D341Med (cell line): ENCODE data around the gene DPEP2NB.
A peak's percentile ranks its signal among the peaks of the same experiment; 100 is the strongest.
"Not testable (repeated sequence)": the region's sequence is repeated elsewhere in the genome, so short reads cannot be mapped to it uniquely, and the experiment has no call there.

Experiments used
- DNase-seq: peaks from one replicate; pipeline ENCODE4 v3.0.0; 2012; ENCODE audit warnings: low spot score

Gene DPEP2NB, protein sequence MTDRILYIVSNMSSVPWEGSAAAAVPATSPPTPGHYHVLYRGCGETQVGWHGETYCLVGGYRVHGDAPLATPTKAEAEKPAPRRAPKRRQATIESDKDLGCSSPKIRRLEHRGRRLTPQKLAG

DNA sequence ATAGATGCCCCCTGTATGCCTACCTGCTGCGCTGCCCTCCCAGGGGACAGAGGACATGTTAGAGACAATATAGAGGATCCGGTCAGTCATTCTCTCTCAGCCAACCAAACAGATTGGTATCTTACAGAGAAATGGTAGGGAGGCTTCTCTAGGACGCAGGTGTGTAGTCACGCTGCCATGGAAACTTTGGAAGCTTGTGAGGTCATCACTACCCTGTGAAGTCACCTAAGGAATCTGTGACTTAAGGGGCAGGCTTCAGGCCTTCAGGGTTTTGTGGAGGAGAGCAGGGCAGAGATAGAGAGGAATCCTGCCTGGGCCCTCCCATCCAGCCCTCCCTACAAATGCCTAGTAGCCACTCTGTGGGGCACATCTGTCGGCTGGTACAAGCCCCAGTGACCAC is at the start of gene DPEP2NB:
DPEP2NB (minus strand) TSS at position 231 of the 400 bp plus-strand sequence; CDS start at position 90, 141 bp downstream.
- peak; percentile 3 for DNase-seq

DNA sequence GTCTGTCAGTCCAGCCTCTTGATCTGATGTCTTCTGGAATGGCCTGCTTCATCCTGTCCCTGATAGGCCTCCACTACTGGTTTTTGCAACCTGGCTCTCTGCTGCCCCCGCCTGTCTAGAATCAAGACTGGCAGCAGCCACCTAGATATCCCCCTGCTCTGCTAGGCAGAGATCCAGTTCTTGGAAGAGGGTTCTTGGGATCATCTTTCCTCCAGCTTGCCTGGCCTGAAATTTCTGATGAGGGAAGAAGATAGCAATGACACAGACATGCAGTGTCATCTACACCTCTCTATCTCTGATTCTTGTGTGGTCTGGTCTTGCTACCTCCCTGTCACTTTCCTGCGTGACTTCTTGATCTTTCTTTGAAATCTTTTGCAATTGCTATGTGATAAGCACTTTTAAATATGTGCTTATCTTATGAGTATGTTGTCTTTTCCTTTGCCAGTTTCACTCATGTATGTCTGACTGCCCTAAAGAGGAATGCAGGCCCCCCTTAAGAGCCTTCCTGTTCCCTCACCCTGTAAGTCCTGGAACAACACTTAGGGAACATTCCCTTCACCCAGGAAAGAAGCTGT is 49.2 kb upstream of the DPEP2NB start:
- DNase-seq = peak; percentile 82

DNA sequence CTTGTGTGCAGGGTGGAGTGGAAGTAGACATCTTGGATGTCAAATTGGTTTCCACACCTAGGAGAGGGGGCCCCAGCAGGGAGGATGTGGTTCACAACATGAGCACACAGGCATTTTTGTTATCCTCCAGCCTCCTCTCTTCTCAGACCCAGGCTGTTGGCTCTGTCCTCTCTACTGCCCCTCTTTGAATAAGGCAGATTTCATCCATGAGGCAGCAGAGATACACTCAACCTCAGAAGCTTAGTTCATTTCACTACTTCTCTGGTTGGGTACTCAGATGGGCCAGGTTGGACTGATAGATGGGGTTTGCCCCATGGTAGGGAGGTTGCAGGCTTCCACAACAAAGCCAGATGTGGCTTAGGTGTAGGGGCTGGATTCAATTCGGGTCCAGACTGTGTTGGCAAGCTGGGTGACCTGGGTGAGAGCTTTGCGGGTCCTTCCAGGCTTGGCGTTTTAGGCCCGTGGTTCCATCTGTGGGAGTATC is 47.2 kb upstream of the DPEP2NB start:
- DNase-seq = no peak

DNA sequence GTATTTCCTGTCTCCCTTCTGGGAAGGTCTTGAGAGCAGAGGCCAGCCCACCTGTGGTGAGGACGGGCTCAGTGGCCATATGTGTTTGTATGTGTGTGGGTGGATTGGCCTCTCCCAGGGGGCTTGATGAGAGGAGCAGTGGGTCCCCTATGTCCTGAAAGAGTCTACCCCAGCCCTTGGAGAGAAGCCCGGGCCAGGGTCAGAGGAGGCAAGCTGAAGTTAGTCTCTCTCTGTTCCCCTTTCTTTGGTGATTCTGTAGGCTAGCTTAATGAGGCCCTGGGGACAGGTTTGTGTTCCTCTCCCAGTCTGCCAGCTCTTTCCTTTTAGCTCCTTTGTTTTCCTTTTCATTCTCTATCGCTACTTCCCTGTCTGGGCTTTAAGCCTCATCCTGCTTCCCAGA is 45.7 kb upstream of the DPEP2NB start:
- DNase-seq = no peak

DNA sequence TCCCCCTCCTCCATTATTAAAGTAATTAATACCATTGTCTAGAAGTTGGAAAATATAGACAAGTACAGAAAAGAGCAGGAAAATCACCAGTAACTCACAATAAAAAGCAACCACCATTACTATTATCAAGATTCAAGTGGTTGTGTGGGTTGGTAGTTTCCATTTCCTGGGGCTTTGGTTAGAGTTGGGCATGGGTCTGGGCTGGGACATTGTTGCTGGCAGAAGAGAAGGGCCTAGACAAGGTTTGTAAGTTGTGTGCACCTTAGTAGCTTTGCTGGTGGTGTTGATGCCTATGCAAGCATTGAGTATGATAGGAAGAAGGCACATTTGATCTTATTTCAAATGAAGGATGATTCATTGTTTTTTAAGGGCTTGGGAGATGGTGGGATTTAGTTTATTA is 44.1 kb upstream of the DPEP2NB start:
- no peak for DNase-seq

DNA sequence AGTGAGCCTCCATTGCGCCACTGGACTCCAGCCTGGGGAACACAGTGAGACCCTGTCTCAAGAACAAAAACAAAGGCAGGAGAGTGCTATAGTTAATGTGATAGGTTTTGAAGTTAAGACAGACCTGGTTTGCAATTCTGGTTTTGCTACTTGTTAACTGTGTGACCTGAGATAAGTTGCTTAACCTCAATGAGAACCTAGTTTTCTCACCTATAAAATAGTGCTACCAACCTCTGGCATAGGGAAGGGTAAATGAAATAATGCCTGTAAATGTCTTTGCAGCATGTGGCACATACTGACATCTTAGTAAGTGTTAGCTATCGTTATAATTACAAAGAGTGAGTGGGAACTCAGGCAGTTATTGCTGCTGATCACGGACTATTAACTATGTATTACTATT is 39.7 kb upstream of the DPEP2NB start:
- no peak for DNase-seq

DNA sequence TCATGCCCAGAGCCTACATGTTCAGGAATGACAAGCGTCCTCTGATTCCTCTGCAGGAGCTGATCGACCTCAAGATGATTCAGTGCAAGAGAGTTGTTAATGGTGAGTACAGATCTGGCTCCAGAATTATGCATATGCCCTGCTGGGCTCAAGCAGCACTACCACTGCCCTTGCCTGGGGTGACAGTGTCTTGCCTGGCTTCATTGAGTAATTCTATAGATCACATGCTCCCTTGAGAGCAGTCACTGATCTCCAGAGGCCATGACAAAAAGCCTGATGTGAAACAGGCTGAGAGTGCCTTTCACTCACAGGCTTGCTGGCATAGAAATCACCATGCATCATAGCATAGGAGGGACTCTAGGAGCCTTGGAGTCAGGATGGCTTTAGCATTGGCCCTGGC is 33.7 kb upstream of the DPEP2NB start:
- no peak for DNase-seq

DNA sequence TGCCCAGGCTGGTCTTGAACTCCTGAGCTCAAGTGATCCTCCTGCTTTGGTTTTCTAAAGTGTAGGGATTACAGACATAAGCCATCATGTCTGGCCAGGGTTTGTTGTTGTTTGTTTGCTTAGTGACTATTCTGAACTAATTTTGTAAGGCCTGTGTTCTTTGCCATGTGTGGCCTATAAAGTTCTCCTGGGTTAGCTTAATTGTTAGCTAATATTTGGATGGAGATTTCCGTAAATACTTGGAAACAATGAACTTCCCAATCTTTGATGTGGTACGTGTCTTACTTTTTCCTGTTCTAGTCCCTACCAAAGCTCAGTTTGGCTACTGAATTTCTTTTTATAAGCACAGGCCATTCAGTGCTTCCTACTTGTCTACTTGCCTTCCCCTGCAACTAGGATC is 32.3 kb upstream of the DPEP2NB start:
- no peak for DNase-seq

DNA sequence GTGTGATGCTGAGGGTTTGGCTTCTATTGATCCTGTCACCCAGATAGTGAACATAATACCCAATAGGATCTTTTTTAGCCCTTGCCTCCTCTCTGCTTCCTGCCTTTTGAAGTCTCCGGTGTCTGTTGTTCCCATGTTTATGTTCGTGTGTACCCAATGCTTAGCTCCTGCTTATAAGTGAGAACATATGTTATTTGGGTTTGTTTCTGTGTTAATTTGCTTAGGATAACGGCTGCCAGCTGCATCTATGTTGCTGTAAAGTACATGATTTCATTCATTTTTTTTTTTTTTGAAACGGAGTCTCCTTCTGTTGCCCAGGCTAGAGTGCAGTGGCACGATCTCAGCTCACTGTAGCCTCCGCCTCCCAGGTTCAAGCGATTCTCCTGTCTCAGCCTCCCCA is 30.4 kb upstream of the DPEP2NB start:
- no peak for DNase-seq

DNA sequence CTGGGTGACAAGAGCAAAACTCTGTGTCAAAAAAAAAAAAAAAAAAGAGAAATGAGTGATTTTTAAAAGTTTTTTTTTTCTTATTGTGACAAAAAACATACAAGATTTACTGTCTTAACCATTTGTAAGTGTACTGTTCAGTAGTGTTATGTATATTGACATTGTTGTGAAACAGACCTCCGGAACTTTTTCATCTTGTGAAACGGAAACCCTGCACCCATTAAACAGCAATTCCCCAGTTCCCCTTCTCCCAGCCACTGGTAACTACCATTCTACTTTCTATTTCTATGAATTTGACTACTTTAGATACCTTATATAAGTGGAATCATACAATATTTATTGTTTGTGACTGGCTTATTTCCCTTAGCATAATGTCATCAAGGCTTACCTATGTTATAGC is 26.1 kb upstream of the DPEP2NB start:
- DNase-seq = no peak

DNA sequence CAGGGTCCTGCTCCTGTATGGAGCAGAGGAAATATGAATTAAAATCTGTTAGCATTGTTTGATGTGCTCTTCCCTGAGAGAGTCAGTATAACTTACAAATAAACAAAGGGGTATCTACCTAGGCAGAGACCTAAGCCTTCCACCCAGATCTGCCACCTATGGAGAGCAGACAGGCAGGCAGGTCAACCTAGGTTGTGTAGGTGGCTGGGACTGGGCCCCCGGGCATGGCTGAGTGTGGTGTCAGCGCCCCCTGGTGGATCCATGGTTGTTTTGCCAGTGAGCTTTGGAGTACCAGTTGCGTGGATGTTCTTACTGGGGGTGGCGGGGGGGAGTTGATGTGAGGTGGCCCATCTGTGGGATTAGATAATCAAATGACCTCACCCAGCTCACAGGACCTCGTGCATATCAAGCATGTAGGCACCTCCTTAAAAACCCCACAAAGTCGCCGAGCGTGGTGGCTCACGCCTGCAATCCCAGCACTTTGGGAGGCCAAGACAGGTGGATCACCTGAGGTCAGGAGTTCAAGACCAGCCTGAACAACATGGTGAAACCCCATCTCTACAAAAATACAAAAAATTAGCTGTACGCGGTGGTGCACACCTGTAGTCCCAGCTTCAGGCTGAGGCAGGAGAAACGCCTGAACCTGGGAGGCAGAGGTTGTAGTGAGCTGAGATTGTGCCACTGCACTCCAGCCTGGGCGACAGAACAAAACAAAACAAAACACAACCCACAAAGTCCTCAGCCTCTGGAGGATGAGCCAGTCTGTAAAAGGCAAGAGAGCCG is 25.0 kb upstream of the DPEP2NB start:
- DNase-seq = peak; percentile 86

DNA sequence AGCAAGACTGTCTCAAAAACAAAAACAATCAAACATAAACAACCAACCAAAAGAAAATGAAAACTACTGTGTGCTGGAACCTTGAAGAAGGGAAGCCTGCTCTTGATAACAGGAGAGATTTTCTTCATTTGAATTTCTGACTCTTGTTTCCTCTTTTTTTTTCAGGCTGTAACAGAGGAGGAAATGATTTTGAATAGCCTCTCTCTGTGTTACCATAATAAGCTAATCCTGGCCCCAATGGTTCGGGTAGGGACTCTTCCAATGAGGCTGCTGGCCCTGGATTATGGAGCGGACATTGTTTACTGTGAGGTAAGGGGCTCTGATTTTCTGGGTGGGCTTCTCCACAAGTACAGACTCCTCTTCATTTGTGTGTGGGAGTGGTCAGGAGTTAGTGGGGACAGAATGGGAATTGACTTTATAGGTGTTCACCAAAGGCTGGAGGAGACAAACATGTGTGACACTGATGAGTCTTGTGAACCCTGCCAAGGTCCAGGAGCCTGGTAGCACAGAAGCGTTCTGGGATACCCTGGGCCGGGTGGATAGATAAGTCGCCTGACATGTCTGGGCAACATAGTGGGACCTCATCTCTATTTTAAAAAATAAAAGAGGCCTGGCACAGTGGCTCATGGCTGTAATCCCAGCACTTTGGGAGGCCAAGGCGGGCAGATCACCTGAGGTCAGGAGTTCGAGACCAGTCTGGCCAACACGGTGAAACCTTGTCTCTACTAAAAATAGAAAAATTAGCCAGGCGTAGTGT is 22.3 kb upstream of the DPEP2NB start:
- no peak for DNase-seq

DNA sequence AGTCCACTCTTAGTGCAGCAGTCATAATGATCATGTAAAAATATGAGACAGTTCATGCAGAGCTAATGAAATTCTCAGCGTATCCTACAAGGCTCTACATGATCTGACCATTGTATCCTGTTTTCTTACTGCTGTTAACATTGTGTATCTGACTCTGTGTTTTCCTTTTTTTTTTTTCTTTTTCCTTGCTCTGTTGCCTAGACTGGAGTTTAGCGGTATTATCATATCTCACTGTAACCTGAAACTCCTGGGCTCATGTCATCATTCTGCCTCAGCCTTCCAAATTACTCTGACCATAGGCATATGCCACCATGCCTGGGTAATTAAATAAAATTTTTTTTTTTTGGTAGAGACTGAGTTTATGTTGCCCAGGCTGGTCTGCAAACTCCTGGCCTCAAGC is 19.5 kb upstream of the DPEP2NB start:
- DNase-seq = no peak

DNA sequence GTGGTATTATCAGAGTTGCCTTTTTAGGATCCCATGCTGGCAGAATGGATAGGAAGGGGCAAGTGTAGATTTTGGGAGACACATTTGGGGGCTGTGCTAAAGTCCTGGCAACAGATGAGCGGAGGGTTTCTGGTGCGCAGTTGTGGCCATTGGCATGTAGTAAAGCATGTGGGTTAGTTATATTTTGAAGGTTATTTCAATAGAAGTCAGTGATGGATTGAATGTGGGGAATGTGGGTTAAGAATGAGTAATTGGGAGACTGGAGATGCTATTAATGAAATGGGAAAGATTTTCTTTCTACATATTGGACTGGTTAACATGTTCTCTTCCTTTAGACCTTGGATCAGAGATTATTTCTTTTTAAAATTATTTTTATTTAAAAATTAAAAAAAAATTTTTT is 17.4 kb upstream of the DPEP2NB start:
- DNase-seq = no peak

DNA sequence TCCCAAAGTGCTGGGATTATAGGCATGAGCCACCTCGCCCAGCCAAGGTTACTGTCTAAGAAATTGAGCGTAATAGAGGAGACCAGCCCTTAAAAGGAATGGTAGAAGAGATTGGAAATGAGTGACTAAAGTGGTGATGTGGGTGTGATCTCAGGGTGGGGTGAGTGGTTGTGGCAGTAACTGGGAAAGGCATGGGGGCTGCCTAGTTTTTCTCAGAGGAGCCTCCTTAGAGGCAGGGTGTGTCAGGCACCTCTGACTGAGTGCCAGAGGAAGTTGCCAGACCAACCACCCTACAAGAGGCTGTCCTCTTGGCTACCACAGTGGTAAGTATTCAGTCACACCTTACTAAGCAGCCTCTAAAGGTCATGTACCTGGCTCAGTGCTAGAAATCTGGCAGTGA is 16.2 kb upstream of the DPEP2NB start:
- no peak for DNase-seq

DNA sequence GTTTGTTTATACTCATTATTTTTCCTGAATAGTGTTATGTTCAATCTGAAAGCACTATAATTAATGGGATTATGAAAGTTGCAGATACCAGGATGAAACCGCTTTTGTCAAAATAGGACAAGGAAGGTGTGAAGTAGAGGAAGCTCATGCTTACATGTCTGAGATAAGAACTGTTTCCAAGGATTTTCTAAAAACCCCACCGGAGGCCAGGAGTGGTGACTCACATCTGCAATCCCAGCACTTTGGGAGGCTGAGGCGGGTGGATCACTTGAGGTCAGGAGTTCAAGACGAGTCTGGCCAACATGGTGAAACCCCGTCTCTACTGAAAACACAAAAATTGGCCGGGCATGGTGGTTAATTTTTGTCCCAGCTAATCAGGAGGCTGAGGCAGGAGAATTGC is 14.4 kb upstream of the DPEP2NB start:
- not testable (repeated sequence) for DNase-seq

DNA sequence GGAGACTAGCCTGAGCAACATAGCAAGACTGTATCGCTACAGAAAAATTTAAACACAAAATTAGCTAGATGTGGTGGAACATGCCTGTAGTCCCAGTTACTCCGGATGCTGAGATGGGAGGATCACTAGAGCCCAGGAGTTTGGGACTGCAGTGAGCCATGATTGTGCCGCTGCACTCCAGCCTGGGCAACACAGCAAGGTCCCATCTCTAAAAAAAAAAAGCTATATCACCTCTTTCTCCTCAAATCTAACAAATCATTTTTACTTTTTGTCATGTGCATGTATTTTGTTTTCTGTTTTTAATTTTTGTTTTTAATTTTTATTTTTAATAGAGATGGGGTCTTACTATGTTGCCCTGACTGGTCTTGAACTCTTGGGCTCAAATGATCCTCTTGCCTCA is 13.3 kb upstream of the DPEP2NB start:
- DNase-seq = no peak

DNA sequence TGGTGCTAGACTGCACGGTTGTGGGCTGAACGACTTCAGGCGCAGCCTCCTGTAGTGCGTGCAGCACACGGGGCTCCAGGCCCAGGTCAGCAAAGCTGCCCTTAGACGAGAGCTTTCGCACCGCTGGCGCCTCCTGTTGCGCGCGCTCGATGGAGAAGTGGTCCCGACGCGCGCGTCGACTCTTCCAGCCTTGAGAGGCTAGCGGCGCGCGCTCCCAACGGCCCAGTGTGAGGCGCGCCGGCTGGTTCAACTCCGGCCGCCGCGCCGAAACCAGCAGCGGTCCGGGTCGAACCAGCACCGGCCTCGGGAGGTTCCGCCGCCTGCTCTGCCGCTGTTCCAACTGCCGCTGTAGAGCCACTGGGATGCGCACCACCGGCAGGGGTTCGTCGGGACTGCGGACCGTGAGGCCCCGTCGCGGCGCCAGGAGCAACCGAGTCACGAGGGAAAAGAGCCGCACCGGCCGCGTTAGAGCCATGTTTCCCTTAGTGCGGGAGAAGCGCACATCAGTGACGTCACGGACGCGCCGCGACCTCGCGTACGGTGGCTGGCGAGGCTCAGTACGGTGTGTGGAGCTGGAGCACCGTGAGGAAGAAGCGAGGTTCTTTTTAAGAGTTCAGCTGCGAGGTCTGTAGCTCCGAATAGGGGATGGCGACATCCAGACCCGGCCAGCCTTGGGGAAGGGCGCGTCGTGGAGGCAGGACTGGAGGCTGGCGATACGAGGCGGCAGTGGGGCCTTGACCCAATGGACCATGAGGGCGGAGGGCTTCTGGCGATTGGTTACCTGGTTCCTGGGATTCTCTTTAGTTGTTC is 7.2 kb upstream of the DPEP2NB start, which contains the start of the genes DDX28 and DUS2:
DDX28 (minus strand) TSS at position 505 of the 810 bp plus-strand sequence; CDS start at position 475, 30 bp downstream.
DUS2 (plus strand) TSS at position 557 of the 810 bp plus-strand sequence. CDS start 14,740 bp downstream, outside the sequence.
- DNase-seq = peak; percentile 91

DNA sequence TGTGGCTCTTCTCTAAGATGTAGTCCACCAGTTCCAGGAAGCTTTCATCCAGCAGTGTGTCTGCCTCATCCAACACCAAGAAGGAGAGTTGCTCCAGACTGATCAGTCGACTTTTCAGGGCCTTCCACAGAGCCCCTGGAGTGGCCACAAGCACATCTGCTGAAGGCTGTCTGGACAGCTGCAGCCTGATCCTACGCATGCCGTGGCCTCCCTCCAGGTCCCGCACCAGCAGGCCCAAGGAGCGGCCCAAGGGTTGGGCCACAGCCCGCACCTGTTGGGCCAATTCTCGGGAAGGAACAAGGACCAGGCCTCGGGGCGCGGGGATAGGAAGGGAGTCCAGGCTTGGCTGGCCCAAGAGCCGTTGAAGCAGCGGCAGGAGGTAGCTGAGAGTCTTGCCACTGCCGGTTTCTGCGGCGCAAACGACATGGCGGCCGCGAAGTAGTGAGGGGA is 6.6 kb upstream of the DPEP2NB start:
- DNase-seq = no peak

DNA sequence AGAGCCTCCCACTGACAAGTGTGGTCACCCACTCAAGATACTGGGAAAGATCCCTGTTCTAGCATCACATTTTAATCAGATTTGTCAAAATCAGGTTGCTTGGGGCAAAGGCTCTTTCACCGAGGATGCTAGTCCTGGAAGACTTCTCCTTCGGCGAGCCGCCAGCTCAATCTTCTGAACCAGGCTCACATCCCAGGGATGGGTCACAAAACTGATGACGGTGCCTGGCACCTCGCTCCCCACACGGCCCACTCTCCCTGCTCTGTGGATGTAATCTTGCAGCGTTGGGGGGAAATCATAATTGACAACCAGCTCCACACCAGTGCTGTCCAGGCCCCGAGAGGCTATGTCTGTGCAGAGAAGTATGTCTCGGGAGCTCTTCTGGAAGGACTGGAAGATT is 5.8 kb upstream of the DPEP2NB start:
- DNase-seq = no peak

DNA sequence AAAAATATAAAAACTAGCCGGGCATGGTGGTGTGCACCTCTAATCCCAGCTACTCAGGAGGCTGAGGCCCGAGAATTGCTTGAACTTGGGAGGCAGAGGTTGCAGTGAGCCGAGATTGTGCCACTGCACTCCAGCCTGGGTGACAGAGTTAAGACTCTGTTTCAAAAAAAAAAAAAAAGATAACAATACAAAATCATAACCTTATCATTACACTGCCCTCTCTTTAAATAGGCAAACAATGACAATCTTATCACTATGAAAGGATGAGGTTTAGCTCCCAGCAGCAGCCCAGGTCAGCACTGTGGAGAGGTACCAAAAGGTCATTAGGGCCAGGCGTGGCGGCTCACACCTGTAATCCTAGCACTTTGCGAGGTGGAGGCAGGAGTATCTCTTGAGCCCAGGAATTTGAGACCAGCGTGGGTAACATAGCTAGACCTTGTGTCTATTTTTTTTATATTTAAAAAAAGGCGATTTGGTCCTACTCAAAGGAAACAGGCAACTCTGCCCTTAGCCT is 3.5 kb upstream of the DPEP2NB start:
- DNase-seq = no peak
